Measurements from ENCODE around the gene CAPZA1. TPM values are rescaled to one million over a fixed set of nuclear protein-coding genes. Genes with fewer than 3 reads are reported as not detected.

CAPZA1 gene
- total RNA-seq, 1 donor from 2014 or later, result 129 TPM

DNA sequence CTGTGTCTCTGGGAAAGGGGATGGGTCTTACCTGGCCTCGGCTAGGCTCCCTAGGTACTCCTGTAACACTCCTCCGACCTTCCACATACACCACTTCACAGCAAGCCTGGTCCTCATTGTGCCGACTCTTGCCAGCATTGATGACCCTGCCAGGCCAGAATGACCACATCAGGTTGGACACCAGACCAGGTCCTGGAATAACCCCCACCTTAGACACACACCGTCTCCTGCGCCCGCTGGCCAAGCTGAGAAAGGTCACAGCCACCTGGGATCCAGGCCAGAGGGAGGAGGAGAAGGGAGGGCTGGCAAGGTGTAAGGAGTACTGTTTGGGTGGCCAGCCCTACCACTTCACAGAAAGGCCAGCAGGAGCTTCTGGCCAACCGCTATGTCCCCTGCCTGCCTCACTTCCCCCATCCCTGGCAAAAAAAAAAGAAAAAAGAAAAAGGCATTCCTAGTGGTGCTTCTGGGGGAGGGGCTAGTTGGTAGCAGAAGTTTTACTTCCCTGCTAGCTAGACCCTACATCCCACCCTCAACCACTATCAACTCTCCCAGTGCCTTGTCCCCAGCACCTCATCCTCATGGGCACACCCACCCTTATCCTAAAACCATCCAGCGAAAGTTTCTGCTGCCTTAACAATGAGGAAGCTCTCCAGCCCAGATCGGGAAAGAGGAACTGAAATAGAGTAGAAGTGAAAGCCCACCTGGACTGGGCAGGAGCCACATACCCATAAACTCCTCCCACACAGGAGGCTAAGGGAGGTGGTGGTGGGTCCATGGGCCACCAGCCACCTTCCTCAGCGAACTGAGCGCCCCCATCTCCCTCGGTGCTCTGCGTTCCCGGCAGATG is 94.1 kb downstream of the CAPZA1 start:
- Mint-ChIP-seq H3K9me3 (ENCODE audit: unreplicated experiment) (no peaks in the 10 kb centered on the region), H3K27ac (ENCODE audit: unreplicated experiment) (no peak overlapping the region), H3K36me3 (ENCODE audit: unreplicated experiment) (no peaks in the 10 kb centered on the region), H3K4me1 (ENCODE audit: unreplicated experiment) (peaks cover 18% of the 10 kb centered on the region), H3K27me3 (ENCODE audit: unreplicated experiment) (no peaks in the 10 kb centered on the region), H3K4me3 (ENCODE audit: unreplicated experiment) (peak overlapping the region; percentile 81)
- no peak for DNase-seq (ENCODE audit: extremely low spot score, unreplicated experiment)
- TF ChIP-seq, protein P1, sequence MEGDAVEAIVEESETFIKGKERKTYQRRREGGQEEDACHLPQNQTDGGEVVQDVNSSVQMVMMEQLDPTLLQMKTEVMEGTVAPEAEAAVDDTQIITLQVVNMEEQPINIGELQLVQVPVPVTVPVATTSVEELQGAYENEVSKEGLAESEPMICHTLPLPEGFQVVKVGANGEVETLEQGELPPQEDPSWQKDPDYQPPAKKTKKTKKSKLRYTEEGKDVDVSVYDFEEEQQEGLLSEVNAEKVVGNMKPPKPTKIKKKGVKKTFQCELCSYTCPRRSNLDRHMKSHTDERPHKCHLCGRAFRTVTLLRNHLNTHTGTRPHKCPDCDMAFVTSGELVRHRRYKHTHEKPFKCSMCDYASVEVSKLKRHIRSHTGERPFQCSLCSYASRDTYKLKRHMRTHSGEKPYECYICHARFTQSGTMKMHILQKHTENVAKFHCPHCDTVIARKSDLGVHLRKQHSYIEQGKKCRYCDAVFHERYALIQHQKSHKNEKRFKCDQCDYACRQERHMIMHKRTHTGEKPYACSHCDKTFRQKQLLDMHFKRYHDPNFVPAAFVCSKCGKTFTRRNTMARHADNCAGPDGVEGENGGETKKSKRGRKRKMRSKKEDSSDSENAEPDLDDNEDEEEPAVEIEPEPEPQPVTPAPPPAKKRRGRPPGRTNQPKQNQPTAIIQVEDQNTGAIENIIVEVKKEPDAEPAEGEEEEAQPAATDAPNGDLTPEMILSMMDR (IDR thresholded peaks at IDR 0.05), result no peak

DNA sequence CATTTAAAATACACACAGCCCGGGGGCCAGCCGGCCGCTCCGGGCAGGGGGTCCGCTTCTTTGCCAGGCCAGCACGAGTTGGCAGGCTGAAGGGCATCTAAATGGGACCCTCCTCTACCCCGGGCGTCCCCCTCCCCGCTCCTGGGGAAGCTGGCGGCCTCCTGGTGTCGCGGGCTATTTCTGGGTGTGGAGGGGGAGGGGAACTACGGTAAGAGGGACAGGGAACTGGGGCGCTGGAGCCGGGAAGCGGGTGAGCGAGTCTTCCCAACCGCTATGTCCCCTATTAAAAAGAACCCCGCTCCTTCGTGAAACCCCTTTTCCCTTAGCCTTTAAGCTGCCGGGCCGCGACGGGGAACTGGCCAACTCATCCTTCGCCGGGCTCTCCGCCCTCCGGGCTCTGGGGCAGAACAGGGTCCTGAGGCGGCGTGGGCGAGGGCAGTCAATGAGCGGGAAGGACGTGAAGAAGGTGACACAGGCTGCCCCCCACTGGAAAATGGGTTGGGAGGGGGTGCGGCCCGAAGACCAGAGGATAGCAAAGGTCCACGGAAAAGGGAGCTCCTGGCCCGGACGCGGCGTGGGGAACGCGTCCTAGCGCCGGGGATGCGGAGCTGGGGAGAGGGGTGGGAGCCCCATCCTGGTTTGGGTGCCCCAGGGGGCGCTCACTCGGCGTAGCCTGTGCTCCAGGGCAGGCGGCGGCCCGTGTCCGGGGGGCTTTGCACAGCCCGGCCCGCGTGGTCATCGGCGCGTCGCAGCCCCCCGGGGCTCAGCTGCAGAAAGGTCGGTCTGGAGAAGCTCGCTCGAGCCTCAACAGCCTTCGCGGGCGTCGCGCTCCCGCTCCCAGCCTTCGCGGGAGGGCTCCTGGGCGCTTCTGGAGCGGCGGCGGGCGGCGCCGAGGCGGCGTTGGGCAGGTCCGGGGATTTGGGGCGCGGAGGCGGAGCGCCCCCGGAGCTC is 95.0 kb downstream of the CAPZA1 start:
- no peak for DNase-seq (ENCODE audit: extremely low spot score, unreplicated experiment)
- Mint-ChIP-seq H3K4me3 (ENCODE audit: unreplicated experiment) (peak overlapping the region; percentile 81), H3K4me1 (ENCODE audit: unreplicated experiment) (peaks cover 18% of the 10 kb centered on the region), H3K36me3 (ENCODE audit: unreplicated experiment) (no peaks in the 10 kb centered on the region), H3K27me3 (ENCODE audit: unreplicated experiment) (no peaks in the 10 kb centered on the region), H3K27ac (ENCODE audit: unreplicated experiment) (peak overlapping the region; percentile 42), H3K9me3 (ENCODE audit: unreplicated experiment) (no peaks in the 10 kb centered on the region)
- TF ChIP-seq, protein P1 (IDR thresholded peaks at IDR 0.05), result peak; percentile 17

DNA sequence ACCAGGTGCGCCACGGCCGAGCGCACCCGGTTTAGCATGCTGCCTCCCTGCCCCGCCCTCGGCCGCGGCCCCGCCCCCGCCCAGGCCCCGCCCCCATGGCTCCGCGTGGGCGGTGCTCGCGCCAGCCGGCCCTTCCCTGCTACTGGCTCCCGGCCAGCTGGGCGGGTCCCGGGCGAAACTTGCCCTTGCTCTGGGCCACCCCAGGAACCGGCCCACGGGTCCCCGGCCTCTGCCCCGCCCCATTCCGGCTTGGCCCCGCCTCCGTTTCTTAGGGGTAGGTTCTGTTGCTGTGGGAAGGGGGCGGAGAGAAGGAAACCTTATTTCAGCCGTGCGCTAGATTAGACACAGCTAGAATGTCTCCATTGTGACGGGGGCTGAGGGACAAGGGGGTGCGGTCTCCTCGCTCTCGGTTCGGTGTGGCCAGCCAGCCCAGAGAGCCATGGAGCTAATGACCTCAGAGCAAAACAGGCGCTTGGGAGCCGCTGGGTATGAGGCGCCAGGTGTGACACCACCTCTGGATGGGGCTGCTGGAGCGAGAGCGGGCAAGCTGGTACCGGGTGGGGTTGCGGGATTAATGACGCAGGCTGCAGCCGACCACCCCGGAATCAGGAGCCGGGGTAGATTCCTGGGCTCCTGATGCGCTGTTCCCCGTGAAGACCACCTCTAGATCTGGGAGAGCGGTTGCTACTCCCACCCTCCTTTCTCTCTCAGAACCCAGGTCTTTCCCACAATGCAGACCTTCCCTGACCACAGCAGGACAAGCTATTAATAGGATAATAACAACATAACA is 95.8 kb downstream of the CAPZA1 start, which contains the start of gene PPM1J:
Gene PPM1J (minus strand): TSS at position 69 of the 790 bp plus-strand sequence. CDS start 31 bp downstream, at position 38.
- Mint-ChIP-seq H3K4me3 (ENCODE audit: unreplicated experiment) (peak within 1 kb of the TSS; percentile 82), H3K27me3 (ENCODE audit: unreplicated experiment) (no peaks in the 10 kb centered on the region), H3K36me3 (ENCODE audit: unreplicated experiment) (no peaks in the 10 kb centered on the region), H3K9me3 (ENCODE audit: unreplicated experiment) (no peaks in the 10 kb centered on the region), H3K4me1 (ENCODE audit: unreplicated experiment) (peaks cover 18% of the 10 kb centered on the region), H3K27ac (ENCODE audit: unreplicated experiment) (peak within 1 kb of the TSS; percentile 59)
- TF ChIP-seq, protein P1 (IDR thresholded peaks at IDR 0.05), result no peak
- DNase-seq (ENCODE audit: extremely low spot score, unreplicated experiment), result peak; percentile 97

DNA sequence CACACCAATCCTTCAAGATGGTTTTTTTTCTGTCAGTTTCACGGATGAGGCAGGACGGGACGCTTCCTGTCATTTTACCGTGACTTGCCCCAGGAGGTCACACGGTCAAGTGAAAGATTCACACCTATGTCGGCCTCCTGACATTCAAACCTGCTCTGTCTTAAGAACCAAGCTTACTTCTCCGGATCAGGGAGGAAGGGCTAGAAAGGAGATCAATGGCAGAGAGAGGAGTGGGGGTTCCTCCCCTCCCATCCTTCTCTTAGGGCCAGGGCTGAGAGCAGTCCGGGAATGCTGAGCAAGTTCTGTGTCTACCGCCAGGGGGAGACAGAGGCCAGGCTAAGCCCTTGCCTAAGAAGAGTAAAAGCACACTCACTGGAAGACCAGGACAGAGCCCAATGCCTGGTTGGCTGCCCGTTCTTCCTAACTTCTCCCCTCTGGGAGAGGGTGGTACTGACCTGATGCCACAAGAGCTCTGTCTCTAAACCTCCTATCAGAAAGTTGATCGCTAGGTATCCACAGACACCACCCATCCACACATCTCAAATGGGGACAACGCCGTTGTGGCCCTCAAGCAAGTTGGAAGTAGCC is 96.6 kb downstream of the CAPZA1 start:
- peaks cover 18% of the 10 kb centered on the region for H3K4me1 Mint-ChIP-seq (ENCODE audit: unreplicated experiment)
- TF ChIP-seq, protein P1 (IDR thresholded peaks at IDR 0.05), result peak; percentile 98
- DNase-seq (ENCODE audit: extremely low spot score, unreplicated experiment), result peak; percentile 95
- H3K4me3 Mint-ChIP-seq (ENCODE audit: unreplicated experiment), result peak overlapping the region; percentile 82
- no peaks in the 10 kb centered on the region for H3K9me3 Mint-ChIP-seq (ENCODE audit: unreplicated experiment)
- H3K27ac Mint-ChIP-seq (ENCODE audit: unreplicated experiment), result peak overlapping the region; percentile 59
- no peaks in the 10 kb centered on the region for H3K27me3 Mint-ChIP-seq (ENCODE audit: unreplicated experiment)
- no peaks in the 10 kb centered on the region for H3K36me3 Mint-ChIP-seq (ENCODE audit: unreplicated experiment)
